NCI-H748 (cell line): ENCODE results near the gene SYNGAP1.

Experiments used
- DNase-seq: peaks from one replicate; lab custom pipeline; 2025; ENCODE audit not compliant: unreplicated experiment; lab: John Stamatoyannopoulos, UW

The SYNGAP1 gene

DNA sequence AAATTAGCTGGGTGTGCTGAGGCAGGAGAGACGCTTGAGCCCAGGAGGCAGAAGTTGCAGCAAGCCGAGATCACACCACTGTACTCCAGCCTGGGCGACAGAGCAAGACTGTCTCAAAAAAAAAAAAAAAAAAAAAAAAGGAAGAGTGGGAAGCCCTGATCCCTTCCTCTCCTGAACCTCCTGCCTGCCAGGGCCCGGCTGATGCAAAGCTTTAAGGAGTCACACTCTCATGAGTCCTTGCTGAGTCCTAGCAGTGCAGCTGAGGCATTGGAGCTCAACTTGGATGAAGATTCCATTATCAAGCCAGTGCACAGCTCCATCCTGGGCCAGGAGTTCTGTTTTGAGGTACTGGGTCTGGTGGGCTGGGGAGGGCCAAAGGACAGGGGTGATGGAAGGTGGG, 15.1 kb downstream of the SYNGAP1 start:
- no peak for DNase-seq

DNA sequence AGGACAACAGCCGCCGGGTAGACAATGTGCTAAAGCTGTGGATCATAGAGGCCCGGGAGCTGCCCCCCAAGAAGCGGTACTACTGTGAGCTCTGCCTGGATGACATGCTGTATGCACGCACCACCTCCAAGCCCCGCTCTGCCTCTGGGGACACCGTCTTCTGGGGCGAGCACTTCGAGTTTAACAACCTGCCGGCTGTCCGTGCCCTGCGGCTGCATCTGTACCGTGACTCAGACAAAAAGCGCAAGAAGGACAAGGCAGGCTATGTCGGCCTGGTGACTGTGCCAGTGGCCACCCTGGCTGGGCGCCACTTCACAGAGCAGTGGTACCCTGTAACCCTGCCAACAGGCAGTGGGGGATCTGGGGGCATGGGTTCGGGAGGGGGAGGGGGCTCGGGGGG, 17.8 kb downstream of the SYNGAP1 start:
- DNase-seq = no peak

DNA sequence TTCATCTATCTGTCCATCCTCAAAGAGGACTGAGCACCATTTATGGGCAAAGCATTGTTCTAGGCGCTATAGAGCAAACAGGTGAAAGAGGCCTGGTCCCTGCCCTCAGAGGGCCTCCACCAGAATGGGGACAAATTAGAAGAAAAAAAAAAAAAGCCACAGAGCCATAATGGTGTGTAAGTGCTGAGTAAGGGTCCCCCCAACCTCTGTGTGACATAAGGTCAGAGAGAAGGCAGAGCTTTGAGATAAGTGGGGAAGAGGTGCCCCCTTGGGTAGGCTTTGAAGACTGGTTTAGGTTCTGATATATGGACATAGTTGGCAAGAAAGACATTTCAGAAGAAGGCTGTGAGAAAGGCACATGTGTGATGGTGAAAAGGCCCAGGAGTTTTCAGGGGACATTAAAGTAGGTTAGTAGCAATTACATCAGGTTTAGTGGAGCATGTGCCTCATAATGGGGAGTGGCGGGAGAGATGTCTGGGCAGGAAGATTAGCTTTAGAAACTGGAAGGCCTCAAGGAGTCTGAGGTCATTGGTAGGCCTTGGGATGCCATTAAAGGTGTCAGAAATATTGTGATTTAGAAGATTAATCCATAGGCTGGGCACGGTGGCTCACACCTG, 19.2 kb downstream of the SYNGAP1 start:
- no peak for DNase-seq

DNA sequence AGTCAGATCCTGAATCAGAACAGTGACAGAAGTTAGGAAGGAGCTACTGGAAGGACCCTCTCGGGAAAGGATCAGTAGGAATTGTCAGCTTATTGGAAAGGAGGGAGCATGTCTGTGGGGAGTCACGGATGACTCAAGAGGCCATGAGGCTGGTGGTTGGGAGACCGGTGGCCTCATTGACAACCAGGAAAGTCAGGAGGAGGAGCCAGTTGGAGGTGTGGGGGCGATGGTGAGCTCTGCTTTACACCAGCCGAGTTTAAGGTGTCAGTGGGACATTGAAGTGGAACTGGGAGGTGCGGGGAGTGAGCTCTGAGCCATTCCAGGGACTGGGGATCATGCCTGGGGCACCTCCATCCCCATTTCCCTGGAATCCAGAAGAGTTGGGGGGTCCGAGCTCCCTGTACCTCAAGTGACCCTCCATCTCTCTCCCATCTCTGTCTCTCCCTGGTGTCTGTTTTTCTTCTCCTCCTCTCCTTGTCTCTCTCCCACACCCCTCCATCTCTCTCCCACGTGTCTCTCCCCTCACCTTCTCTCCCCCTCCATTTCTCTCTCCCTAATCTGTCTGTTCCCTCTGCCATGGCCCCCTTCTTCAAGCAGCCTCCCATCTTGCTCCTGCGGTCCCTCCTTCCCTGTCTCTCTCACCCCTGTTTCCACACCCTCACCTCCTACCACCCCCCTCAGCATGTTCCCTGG, 20.2 kb downstream of the SYNGAP1 start:
- DNase-seq = no peak

DNA sequence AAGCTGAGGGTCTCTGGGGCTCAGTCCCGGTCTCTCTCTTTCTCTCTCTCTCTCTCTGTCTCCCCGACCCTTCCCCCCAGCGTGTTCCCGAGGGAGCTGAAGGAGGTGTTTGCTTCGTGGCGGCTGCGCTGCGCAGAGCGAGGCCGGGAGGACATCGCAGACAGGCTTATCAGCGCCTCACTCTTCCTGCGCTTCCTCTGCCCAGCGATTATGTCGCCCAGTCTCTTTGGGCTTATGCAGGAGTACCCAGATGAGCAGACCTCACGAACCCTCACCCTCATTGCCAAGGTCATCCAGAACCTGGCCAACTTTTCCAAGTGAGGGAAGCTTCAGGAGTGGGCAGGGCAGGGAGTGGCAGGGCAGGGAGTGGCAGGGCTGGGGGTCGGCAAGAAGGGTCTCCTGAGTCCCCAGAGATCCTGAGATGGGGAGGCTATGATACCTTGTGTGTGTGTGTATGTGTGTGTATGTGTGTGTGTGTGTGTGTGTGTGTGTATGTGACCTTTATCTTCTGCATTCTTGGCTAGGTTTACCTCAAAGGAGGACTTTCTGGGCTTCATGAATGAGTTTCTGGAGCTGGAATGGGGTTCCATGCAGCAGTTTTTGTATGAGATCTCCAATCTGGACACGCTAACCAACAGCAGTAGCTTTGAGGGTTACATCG, 20.9 kb downstream of the SYNGAP1 start:
- DNase-seq = no peak

DNA sequence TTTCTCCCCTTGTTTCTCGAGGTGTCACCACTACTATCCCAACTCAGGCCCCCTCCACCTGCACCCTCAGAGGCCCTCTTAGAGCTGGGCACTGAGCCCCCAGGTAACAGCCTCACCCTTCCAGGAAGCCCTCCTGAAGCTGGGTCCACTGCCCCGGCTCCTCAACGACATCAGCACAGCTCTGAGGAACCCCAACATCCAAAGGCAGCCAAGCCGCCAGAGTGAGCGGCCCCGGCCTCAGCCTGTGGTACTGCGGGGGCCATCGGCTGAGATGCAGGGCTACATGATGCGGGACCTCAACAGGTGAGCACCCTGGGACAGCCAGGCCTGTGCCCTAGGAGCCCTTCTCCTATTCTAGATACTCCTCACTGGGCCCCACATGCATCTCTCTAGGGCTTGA, 21.6 kb downstream of the SYNGAP1 start:
- no peak for DNase-seq

DNA sequence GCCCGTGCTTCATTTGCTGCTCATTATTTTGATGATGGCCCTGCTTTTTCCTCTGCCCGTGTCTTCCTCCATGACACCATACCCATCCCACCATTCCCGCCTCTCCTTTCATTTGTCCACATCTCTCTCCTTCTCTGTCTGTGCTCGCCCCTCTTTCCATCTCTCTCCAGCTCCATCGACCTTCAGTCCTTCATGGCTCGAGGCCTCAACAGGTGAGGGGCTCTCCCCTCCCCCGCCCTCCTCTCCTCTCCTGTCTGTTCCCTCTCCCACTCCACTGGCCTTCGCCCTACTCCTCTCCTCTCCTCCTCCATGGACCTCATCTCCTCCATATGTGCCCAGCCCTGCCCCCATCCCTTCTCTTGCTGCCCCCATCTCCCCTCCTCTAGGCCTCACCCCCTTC, 22.4 kb downstream of the SYNGAP1 start:
- DNase-seq = no peak

DNA sequence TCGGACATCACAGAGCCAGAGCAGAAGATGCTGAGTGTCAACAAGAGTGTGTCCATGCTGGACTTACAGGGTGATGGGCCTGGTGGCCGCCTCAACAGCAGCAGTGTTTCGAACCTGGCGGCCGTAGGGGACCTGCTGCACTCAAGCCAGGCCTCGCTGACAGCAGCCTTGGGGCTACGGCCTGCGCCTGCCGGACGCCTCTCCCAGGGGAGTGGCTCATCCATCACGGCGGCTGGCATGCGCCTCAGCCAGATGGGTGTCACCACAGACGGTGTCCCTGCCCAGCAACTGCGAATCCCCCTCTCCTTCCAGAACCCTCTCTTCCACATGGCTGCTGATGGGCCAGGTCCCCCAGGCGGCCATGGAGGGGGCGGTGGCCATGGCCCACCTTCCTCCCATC, 23.2 kb downstream of the SYNGAP1 start:
- no peak for DNase-seq

DNA sequence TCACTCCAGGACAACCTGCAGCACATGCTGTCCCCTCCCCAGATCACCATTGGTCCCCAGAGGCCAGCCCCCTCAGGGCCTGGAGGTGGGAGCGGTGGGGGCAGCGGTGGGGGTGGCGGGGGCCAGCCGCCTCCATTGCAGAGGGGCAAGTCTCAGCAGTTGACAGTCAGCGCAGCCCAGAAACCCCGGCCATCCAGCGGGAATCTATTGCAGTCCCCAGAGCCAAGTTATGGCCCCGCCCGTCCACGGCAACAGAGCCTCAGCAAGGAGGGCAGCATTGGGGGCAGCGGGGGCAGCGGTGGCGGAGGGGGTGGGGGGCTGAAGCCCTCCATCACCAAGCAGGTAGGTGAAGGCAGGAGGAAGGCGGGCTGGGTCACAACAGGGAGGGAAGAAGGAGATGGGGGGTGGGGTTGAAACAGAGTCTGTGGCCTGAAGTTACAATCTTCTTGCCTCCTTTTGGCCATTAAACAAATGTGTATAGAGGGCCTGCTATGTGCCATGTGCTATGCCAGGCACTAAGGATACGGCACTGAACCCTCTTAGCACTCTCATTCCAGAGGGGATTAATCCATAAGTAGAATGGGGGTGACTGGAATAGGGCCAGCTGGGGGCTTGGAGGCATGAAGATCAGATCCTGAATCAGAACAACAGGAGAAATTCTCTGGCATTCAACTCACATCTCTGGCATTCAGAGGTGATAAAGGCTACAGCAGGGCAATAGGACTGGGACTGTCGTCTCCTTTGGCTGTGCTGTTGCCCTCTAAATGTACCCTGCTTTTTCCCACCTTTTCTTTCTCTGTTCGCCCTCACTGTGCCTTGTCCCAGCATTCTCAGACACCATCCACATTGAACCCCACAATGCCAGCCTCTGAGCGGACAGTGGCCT, 24.0 kb downstream of the SYNGAP1 start:
- no peak for DNase-seq

DNA sequence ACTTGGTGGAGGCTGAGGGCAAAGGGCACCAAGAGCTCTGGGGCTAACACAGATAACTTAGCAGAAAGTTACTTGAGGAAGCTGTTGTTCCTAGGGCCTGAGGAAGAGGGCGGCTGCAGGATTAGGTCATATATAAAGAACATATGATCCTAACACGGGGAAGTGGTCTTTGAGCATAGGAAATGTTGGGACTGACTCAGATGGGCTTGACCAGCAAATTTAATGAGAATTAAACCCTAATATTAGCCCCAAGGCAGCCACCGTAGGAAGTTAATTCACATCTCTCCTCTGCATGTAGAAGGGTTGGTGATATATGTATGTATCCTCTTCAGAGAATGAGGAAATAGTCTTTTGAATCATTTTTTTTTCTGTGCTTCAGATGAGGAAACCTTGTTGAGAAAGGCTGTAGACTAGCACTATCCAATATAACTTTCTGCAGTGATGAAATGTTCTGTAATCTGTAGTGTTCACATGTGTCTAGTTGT, 25.3 kb downstream of the SYNGAP1 start:
- DNase-seq = no peak

DNA sequence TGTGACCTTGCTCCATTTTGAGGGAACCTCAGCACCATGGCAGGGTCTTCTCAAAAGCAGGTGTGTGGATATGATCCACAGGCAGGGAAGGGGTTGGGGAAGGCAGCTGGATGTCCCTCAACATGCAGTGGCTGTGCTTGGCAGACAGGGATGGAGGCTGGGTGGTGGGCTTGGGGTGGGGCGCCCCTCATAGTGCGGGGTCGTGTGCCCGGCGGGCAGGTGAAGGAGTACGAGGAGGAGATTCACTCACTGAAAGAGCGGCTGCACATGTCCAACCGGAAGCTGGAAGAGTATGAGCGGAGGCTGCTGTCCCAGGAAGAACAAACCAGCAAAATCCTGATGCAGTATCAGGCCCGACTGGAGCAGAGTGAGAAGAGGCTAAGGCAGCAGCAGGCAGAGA, 26.5 kb downstream of the SYNGAP1 start:
- no peak for DNase-seq

DNA sequence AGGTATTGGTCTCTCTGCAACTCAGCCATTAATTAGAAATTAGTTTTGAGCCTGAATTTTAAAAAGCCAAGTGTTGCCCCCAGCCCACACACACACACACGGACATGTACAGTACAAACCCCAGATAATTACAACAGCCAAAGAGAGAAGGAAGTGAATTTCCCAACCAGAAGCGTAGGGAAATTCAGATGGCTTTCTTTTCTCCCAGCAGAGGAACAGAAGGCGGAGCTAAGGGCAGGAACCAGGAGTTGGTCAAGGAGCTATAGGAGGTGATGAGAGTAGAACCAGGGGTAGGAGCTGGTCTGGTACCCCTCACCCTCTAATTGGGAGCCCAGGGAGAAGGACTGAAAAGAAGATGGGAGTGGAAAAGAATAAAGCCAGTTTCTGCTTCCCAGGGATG, 30.6 kb downstream of the SYNGAP1 start:
- DNase-seq = no peak

DNA sequence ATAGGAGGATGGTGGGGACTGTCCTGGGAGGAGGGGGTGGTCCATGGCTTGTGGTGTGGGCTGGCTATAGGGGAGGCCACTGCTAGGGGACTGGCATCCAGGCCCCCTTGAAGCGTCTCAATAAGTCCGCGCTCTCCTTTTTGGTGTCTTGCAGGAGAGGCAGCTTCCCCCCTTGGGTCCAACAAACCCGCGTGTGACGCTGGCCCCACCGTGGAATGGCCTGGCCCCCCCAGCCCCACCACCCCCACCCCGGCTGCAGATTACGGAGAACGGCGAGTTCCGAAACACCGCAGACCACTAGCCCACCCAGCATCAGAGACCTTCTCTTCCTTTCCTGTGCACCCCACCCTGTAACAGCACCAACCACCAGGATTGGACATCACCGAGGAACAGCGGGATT, 31.7 kb downstream of the SYNGAP1 start:
- DNase-seq = no peak

DNA sequence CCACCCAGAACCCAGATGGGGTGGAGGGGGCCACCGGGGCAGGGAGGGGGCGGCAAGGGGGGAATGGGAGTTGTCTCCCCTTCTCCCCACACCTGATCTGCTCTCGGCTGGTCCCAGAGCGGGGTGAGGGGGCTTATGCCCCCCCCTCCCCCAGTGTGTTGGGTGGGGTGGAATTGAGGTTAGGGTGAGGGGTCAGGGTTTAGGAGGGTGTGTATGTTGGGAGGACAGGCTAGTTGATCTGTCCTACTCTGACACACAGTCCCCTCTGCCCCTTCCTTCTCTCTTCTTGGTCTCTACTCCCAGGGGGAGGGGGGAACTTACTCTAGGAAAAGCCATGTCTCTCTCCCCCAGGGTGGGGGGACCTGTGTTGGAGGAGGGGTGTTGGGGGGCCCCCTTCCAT, 32.6 kb downstream of the SYNGAP1 start:
- no peak for DNase-seq

DNA sequence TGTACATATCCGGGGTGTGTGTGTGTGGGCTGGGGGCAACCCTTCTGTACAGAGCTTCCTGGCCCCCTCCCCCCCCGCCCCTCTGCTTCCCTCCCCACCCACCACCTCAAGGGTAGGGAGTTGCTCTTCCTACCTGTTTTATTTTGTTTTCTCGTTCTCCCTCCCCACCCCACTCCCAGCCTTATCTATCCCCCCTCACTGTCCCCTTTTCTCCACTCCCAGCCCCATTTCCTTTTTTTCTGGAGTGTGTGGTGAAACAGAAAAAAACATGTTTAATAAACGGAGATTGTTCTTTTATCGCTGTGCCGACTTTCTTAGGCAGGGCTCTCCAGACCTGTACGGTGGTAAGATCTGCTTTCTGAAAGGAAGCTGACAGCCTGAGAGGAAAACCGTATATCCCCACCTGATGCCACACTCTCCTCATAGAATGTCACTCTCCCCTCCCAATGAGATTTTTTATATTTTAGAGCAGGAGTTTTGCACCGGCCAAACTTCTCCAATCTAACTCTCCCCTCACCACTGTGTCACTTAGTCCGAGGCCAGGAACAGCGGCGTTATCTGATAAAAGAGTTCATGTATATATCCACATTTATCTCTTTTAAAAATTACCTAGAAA, 33.6 kb downstream of the SYNGAP1 start:
- peak; percentile 24 for DNase-seq

DNA sequence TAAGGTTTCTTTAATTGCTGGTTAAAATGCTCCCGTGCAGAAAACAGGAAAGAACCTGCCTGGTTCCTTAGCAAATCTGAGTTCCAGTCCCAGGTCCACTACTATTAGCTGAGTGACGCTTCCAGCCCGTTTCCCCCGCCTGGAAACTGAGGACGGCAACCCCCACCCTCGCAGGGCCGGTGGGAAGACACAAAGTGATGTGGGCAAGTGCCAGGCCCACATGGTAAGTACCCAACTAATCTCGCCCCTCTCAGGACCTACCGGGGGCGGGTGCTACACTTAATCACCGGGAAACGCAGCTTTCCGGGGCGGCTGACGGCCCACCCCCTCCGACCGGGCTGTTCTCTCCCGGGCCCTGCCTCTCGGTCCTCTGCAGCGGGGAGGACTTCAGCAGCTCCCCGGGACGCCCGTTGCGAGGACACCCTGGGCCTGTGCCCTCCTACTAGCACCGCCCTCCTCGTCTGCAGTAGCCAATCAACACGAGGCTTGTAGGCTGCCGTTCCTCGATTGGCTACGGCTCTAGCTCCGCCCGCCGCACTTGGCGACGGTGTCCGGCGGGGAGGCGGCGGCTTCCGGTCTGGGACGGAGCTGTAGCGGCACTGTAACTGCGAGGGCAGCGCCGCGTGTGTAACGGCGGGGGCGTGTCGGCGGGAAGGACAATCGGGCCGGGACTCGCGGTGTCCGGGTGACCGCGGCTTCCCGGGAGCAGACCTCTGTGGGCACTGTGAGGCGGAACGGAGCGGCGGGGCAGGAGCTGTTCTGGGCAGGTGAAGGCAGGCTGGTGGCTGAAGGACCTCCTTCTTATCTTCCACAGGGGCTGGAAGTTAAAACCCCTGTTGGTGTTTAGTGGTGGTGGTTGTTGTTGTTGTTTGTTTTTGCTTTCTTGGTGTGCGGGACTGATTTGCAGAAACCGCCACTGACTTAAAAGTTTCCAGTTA, 34.4 kb downstream of the SYNGAP1 start, which contains the start of gene ZBTB9:
TSS of gene ZBTB9 (plus strand) at position 568 of the 938 bp plus-strand sequence. CDS start 525 bp downstream, outside the sequence.
- peak; percentile 99 for DNase-seq

DNA sequence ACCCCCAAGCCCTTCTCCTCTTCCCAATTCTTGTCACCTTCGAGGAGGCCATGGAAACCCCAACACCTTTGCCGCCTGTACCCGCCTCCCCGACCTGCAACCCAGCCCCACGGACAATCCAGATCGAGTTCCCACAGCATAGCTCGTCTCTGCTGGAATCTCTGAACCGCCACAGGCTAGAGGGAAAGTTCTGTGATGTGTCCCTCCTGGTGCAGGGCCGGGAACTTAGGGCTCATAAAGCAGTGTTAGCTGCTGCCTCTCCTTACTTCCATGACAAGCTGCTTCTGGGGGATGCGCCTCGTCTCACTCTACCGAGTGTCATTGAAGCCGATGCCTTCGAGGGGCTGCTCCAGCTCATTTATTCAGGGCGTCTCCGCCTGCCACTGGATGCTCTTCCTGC, 35.2 kb downstream of the SYNGAP1 start:
- DNase-seq = no peak

DNA sequence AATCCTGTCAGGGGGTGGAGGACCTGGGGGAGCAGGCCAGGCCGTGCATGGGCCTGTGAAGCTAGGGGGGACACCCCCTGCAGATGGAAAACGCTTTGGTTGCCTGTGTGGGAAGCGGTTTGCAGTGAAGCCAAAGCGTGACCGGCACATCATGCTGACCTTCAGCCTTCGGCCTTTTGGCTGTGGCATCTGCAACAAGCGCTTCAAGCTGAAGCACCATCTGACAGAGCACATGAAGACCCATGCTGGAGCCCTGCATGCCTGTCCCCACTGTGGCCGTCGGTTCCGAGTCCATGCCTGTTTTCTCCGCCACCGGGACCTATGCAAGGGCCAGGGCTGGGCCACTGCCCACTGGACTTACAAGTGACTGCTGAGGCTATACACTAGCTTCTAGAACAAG, 36.3 kb downstream of the SYNGAP1 start:
- DNase-seq = no peak

DNA sequence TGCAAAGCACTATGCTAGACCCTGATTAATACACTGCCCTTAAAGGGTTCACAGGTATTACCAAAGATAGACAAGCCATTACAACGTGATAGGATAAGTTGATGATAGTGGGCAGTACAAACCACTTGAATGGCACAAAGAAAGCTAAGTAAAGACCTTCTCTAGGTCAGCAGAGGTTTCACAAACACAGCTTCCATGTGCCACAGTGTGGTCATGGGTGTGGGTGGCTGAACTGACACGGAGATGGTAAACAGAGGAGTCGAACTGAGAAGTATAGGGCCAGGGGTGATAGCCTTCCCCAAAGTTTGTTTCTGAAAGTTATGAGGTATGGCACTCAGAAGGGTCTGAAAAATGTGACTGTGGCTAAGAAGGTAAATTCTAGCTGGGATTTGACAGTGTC, 38.8 kb downstream of the SYNGAP1 start:
- DNase-seq = no peak

DNA sequence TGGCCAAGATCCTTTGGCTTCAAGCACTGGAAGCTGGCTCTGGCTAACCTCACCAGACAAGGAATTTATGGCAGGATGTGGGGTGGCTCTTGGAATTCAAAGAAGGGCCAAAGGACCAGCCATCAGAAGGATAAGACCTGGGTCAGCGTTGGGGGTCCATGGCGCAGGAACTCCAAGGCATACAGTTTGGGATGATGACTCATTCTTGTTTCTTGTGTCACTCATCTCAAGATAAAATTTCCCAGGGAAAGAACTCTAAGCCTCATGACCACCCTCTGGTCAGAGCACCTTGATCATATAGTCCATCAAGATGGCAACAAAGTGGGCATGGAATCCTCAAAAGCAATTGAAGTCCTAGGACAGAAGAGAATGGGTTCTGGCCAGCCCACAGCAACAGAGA, 39.4 kb downstream of the SYNGAP1 start:
- DNase-seq = no peak
